Neural progenitor cell (in vitro differentiated cells): ENCODE results near the gene UBXN11. TPM values are rescaled to one million over a fixed set of nuclear protein-coding genes. Genes with fewer than 3 reads are reported as not detected.

Source experiments
- DNase-seq: peaks from one replicate; pipeline ENCODE4 v3.0.0-alpha.2; 2016; ENCODE audit warnings: low spot score
- H2AFZ ChIP-seq: fragments of 200-600 bp; sonication (generic); replicated peaks from 2 replicates; pipeline ENCODE4 v1.6.1; 2016; ENCODE audit warnings: antibody characterized with exemption
- H3F3A ChIP-seq: fragments of 200-600 bp; sonication (generic); 2 replicates; pipeline ENCODE4 v1.6.1; 2016; ENCODE audit warnings: antibody characterized with exemption, low read depth
- H3K27ac ChIP-seq: fragments of 200-600 bp; sonication (generic); 2 replicates; pipeline ENCODE4 v1.5.1; 2016; ENCODE audit warnings: mild to moderate bottlenecking
- H3K27me3 ChIP-seq: fragments of 200-600 bp; sonication (generic); 2 replicates; pipeline ENCODE4 v1.6.1; 2016; ENCODE audit warnings: mild to moderate bottlenecking, moderate library complexity
- H3K36me3 ChIP-seq: fragments of 200-600 bp; sonication (generic); 2 replicates; pipeline ENCODE4 v1.5.1; 2016
- H3K4me1 ChIP-seq: fragments of 200-600 bp; sonication (generic); 2 replicates; pipeline ENCODE4 v1.6.1; 2016; ENCODE audit warnings: mixed run types
- H3K4me2 ChIP-seq: fragments of 200-600 bp; sonication (generic); 2 replicates; pipeline ENCODE4 v1.6.1; 2016
- H3K4me3 ChIP-seq: fragments of 200-600 bp; sonication (generic); 2 replicates; pipeline ENCODE4 v1.5.1; 2016
- H3K79me2 ChIP-seq: fragments of 200-600 bp; sonication (generic); 2 replicates; pipeline ENCODE4 v1.6.1; 2016; ENCODE audit warnings: low read depth
- H3K9ac ChIP-seq: fragments of 200-600 bp; sonication (generic); 2 replicates; pipeline ENCODE4 v1.6.1; 2016
- H3K9me3 ChIP-seq: fragments of 200-600 bp; sonication (generic); 2 replicates; pipeline ENCODE4 v1.5.1; 2016; ENCODE audit warnings: low read depth
- H4K20me1 ChIP-seq: fragments of 200-600 bp; sonication (generic); 2 replicates; pipeline ENCODE4 v1.6.1; 2016; ENCODE audit warnings: low read depth
- H3K27ac Mint-ChIP-seq: 3 replicates; pipeline ENCODE4 v1.8.0; 2021; ENCODE audit warnings: mixed read lengths
- H3K27me3 Mint-ChIP-seq: 2 replicates; pipeline ENCODE4 v1.8.0; 2022; ENCODE audit warnings: low read depth, mild to moderate bottlenecking, inconsistent platforms, moderate library complexity, mixed read lengths; ENCODE audit not compliant: insufficient read depth
- H3K36me3 Mint-ChIP-seq: 3 replicates; pipeline ENCODE4 v1.8.0; 2021; ENCODE audit warnings: mixed read lengths
- H3K4me1 Mint-ChIP-seq: 3 replicates; pipeline ENCODE4 v1.8.0; 2021; ENCODE audit warnings: mixed read lengths
- H3K4me3 Mint-ChIP-seq: 3 replicates; pipeline ENCODE4 v1.8.0; 2021; ENCODE audit warnings: mild to moderate bottlenecking, moderate library complexity, mixed read lengths
- H3K9me3 Mint-ChIP-seq: 3 replicates; pipeline ENCODE4 v1.8.0; 2020; ENCODE audit warnings: mixed read lengths
- CTCF ChIP-seq: fragments of 200-600 bp; sonication (generic); IDR thresholded peaks from 2 replicates; pipeline ENCODE4 v1.5.1; 2017; ENCODE audit warnings: antibody characterized with exemption, mild to moderate bottlenecking
- EZH2 ChIP-seq: fragments of 200-600 bp; sonication (generic); IDR thresholded peaks from 2 replicates; pipeline ENCODE4 v1.6.1; 2017; ENCODE audit warnings: antibody characterized with exemption, mild to moderate bottlenecking, moderate library complexity
- EZH2phosphoT487 ChIP-seq: fragments of 200-600 bp; sonication (generic); IDR thresholded peaks from 2 replicates; pipeline ENCODE4 v1.6.1; 2017; ENCODE audit warnings: antibody characterized with exemption
- total RNA-seq: library from RNA; depleted of rRNA; stranded (reverse); fragments of >200 nt; gene quantifications from 2 replicates; pipeline ENCODE4 v1.2.3, GENCODE V29; 2015; ENCODE audit warnings: low replicate concordance

The UBXN11 gene
- total RNA-seq, 1 donor from 2014 or later: 5.9 TPM

DNA sequence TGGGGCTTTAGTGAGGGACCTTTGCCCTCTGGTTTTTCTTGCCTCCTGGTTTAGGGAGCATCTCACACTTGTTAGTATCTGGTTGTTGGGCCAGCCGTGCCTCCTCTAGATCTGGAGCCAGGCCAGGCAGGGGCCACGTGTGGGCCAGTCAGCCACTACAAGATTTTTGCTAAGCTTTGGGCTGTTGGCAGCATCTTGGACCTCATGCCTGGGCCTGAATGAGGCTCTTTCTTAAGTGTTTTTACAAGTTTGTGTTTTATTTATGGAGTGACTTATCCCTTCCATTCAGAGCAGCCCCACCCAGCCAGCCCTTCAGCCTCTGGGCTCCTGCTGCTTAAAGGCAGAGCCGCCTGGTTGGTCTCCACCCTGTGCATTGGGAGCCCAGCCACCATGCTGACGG lies 28.1 kb downstream of the UBXN11 start:
- Mint-ChIP-seq H3K27ac (no peak overlapping the region), H3K27me3 (peaks cover 6% of the 10 kb centered on the region), H3K9me3 (no peaks in the 10 kb centered on the region), H3K4me3 (peak overlapping the region; percentile 45), H3K4me1 (peaks cover 55% of the 10 kb centered on the region), H3K36me3 (peaks cover 30% of the 10 kb centered on the region)
- Histone ChIP-seq H3K79me2 (peaks cover 23% of the 10 kb centered on the region), H3F3A (peaks cover 56% of the 10 kb centered on the region), H3K27ac (no peak overlapping the region), H3K4me2 (no peak overlapping the region), H3K9ac (no peak overlapping the region), H3K27me3 (no peaks in the 10 kb centered on the region), H4K20me1 (peaks cover 11% of the 10 kb centered on the region), H3K4me3 (no peak overlapping the region), H3K36me3 (no peaks in the 10 kb centered on the region), H3K4me1 (peaks cover 21% of the 10 kb centered on the region), H3K9me3 (no peaks in the 10 kb centered on the region), H2AFZ (no peak overlapping the region)
- TF ChIP-seq CTCF: no peak
- no peak for TF ChIP-seq EZH2phosphoT487
- TF ChIP-seq EZH2: no peak
- DNase-seq: no peak

DNA sequence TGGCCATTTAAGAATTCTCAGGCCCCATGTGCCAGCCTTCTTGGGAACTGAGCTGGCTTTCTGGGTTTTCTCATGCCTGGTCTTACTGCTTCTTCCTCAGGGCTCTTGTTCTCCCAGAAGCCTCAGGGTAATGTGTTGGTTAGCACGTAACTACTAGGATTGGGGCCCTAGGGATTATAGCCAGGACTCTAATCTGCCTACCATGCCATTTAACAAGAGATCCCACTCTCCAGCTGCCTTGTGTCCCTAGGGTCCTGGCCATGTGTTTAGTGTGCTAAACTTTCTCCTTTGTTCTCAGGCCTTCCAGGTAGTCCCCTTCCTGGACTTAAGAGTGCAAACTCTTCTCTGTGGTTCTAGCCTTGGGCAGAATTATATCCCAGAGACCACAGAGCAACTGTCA lies 28.7 kb downstream of the UBXN11 start:
- TF ChIP-seq CTCF (no peak), EZH2phosphoT487 (no peak), EZH2 (no peak)
- no peak overlapping the region for H3K27ac Mint-ChIP-seq
- no peak overlapping the region for H3K4me2 ChIP-seq

GRCh38 chr1:26277261-26277661 lies 29.2 kb downstream of the UBXN11 start:
- Histone ChIP-seq H3K27ac (no peak overlapping the region), H3K36me3 (no peaks in the 10 kb centered on the region), H2AFZ (no peak overlapping the region), H3K9ac (no peak overlapping the region), H3K79me2 (peaks cover 17% of the 10 kb centered on the region), H3K9me3 (no peaks in the 10 kb centered on the region), H3K27me3 (no peaks in the 10 kb centered on the region), H3F3A (peaks cover 53% of the 10 kb centered on the region), H3K4me2 (no peak overlapping the region), H3K4me1 (peaks cover 15% of the 10 kb centered on the region), H3K4me3 (no peak overlapping the region), H4K20me1 (peaks cover 7% of the 10 kb centered on the region)
- Mint-ChIP-seq H3K9me3 (no peaks in the 10 kb centered on the region), H3K4me1 (peaks cover 47% of the 10 kb centered on the region), H3K36me3 (peaks cover 36% of the 10 kb centered on the region), H3K27me3 (peaks cover 6% of the 10 kb centered on the region), H3K4me3 (no peak overlapping the region), H3K27ac (no peak overlapping the region)
- TF ChIP-seq CTCF: no peak
- no peak for TF ChIP-seq EZH2
- no peak for TF ChIP-seq EZH2phosphoT487
- no peak for DNase-seq

More for the DNA sequence above, 28.7 kb downstream of the UBXN11 start:
- Histone ChIP-seq H3F3A (peaks cover 56% of the 10 kb centered on the region), H3K27ac (no peak overlapping the region), H4K20me1 (peaks cover 8% of the 10 kb centered on the region), H3K9ac (no peak overlapping the region), H3K27me3 (no peaks in the 10 kb centered on the region), H3K4me1 (peaks cover 20% of the 10 kb centered on the region), H3K79me2 (peaks cover 22% of the 10 kb centered on the region), H3K4me3 (no peak overlapping the region), H3K36me3 (no peaks in the 10 kb centered on the region), H2AFZ (no peak overlapping the region), H3K9me3 (no peaks in the 10 kb centered on the region)
- DNase-seq: no peak
- H3K4me1 Mint-ChIP-seq: peaks cover 51% of the 10 kb centered on the region
- H3K4me3 Mint-ChIP-seq: no peak overlapping the region
- peaks cover 6% of the 10 kb centered on the region for H3K27me3 Mint-ChIP-seq
- peaks cover 34% of the 10 kb centered on the region for H3K36me3 Mint-ChIP-seq
- H3K9me3 Mint-ChIP-seq: no peaks in the 10 kb centered on the region
